Liver (tissue), 9 donors: ENCODE data around the gene SCUBE1. TPM values are rescaled to one million over a fixed set of nuclear protein-coding genes. Genes with fewer than 3 reads are reported as not detected.
"Not testable (repeated sequence)": the region's sequence is repeated elsewhere in the genome, so short reads cannot be mapped to it uniquely, and the experiment has no call there.

Experiments used
- DNase-seq: peaks from one replicate; pipeline ENCODE4 v3.0.0-alpha.2; 2017; ENCODE audit warnings: low spot score
- H3K27ac ChIP-seq, 2 donors: one replicate each; pipeline ENCODE4 v1.7.0; 2013; ENCODE audit warnings: inconsistent platforms in 2 of 2, low read length in 2 of 2, control low read depth in 1 of 2, low read depth in 1 of 2, mild to moderate bottlenecking in 1 of 2
- H3K27me3 ChIP-seq, 4 donors: one replicate each; pipeline versions ENCODE4 v1.6.1 to v1.7.0; 2013; ENCODE audit warnings: low read length in 3 of 4, inconsistent platforms in 1 of 4, mild to moderate bottlenecking in 1 of 4, moderate library complexity in 1 of 4; ENCODE audit not compliant: control insufficient read depth in 4 of 4, insufficient read depth in 4 of 4
- H3K36me3 ChIP-seq, 4 donors: one replicate each; pipeline versions ENCODE4 v1.6.1 to v1.7.0; 2013; ENCODE audit warnings: low read length in 3 of 4, mild to moderate bottlenecking in 3 of 4, low read depth in 1 of 4, moderate library complexity in 1 of 4; ENCODE audit not compliant: control insufficient read depth in 4 of 4, insufficient read depth in 3 of 4
- H3K4me1 ChIP-seq, 4 donors: one replicate each; pipeline versions ENCODE4 v1.6.1 to v1.7.0; 2013; ENCODE audit warnings: low read length in 3 of 4, mild to moderate bottlenecking in 3 of 4, moderate library complexity in 1 of 4; ENCODE audit not compliant: control insufficient read depth in 4 of 4, insufficient read depth in 4 of 4
- H3K4me3 ChIP-seq, 3 donors: one replicate each; pipeline versions ENCODE4 v1.6.1 to v1.7.0; 2013; ENCODE audit warnings: low read length in 3 of 3, control low read depth in 1 of 3, low read depth in 1 of 3, mild to moderate bottlenecking in 1 of 3
- H3K9ac ChIP-seq, 2 donors: one replicate each; pipeline ENCODE4 v1.7.0; 2013; ENCODE audit warnings: low read length in 2 of 2, mild to moderate bottlenecking in 2 of 2, moderate library complexity in 2 of 2, control low read depth in 1 of 2, low read depth in 1 of 2
- H3K9me3 ChIP-seq, 4 donors: one replicate each; pipeline versions ENCODE4 v1.6.1 to v1.7.0; 2013; ENCODE audit warnings: low read length in 3 of 4; ENCODE audit not compliant: control insufficient read depth in 4 of 4
- ATF3 ChIP-seq: IDR thresholded peaks from 2 replicates; pipeline ENCODE4 v1.6.1; 2016; ENCODE audit warnings: antibody characterized with exemption
- EGR1 ChIP-seq, 2 donors: IDR thresholded peaks; 2 replicates each; pipeline ENCODE4 v1.6.1; 2016 to 2018; ENCODE audit warnings: antibody characterized with exemption in 2 of 2, low read depth in 2 of 2
- FOXA1 ChIP-seq: IDR thresholded peaks from 2 replicates; pipeline ENCODE4 v1.6.1; 2016; ENCODE audit warnings: antibody characterized with exemption
- FOXA2 ChIP-seq: IDR thresholded peaks from 2 replicates; pipeline ENCODE4 v1.6.1; 2016; ENCODE audit warnings: antibody characterized with exemption
- GABPA ChIP-seq, 2 donors: IDR thresholded peaks in 1 of 2; conservative IDR thresholded peaks in 1 of 2; 2 replicates each; pipeline ENCODE4 v1.6.1; 2016; ENCODE audit warnings: antibody characterized with exemption in 2 of 2, mild to moderate bottlenecking in 1 of 2, moderate library complexity in 1 of 2
- HNF4A ChIP-seq, 2 donors: conservative IDR thresholded peaks; 2 replicates each; pipeline ENCODE4 v1.6.1; 2016; ENCODE audit warnings: antibody characterized with exemption in 2 of 2, mild to moderate bottlenecking in 2 of 2
- HNF4G ChIP-seq: IDR thresholded peaks from 2 replicates; pipeline ENCODE4 v1.6.1; 2016; ENCODE audit warnings: antibody characterized with exemption
- JUND ChIP-seq, 2 donors: IDR thresholded peaks; 2 replicates each; pipeline ENCODE4 v1.6.1; 2016; ENCODE audit warnings: antibody characterized with exemption in 2 of 2
- NR2F2 ChIP-seq: IDR thresholded peaks from 2 replicates; pipeline ENCODE4 v1.6.1; 2016; ENCODE audit warnings: antibody characterized with exemption
- RAD21 ChIP-seq, 2 donors: IDR thresholded peaks; 2 replicates each; pipeline ENCODE4 v1.6.1; 2016; ENCODE audit warnings: antibody characterized with exemption in 2 of 2, mild to moderate bottlenecking in 2 of 2
- REST ChIP-seq: IDR thresholded peaks from 2 replicates; pipeline ENCODE4 v1.6.1; 2016; ENCODE audit warnings: antibody characterized with exemption, mild to moderate bottlenecking
- RXRA ChIP-seq, 2 donors: IDR thresholded peaks; 2 replicates each; pipeline ENCODE4 v1.6.1; 2017 to 2018; ENCODE audit warnings: antibody characterized with exemption in 2 of 2, mild to moderate bottlenecking in 1 of 2
- SP1 ChIP-seq: IDR thresholded peaks from 2 replicates; pipeline ENCODE4 v1.6.1; 2018; ENCODE audit warnings: antibody characterized with exemption, mild to moderate bottlenecking
- TAF1 ChIP-seq: conservative IDR thresholded peaks from 2 replicates; pipeline ENCODE4 v1.6.1; 2016; ENCODE audit warnings: antibody characterized with exemption, mild to moderate bottlenecking
- YY1 ChIP-seq: IDR thresholded peaks from 2 replicates; pipeline ENCODE4 v1.6.1; 2016; ENCODE audit warnings: antibody characterized with exemption, mild to moderate bottlenecking
- WGBS: extraction: QIAGEN DNeasy Blood & Tissue Kit; methylation state at CpG from one replicate; pipeline ENCODE4 v1.1.7; 2013; 5-methylcytosine and 5-hydroxymethylcytosine counted together
- polyA plus RNA-seq, 2 donors: library from polyadenylated mRNA; stranded (reverse) in 1 of 2; unstranded in 1 of 2; fragments of 200-250 nt in 1 of 2; fragments of >200 nt in 1 of 2; fragmentation: Nextera tagmentation in 1 of 2; extraction: Ambion mirVana in 1 of 2; gene quantifications; one replicate each; pipeline versions ENCODE4 v1.2.1 to v1.2.3, GENCODE V29; 2013 to 2015
- total RNA-seq, 2 donors: library from RNA; depleted of rRNA; stranded (reverse); fragments of >200 nt; gene quantifications; one replicate each; pipeline ENCODE4 v1.2.3, GENCODE V29; 2014
- TF ChIP-seq, protein P1 (sequence below): IDR thresholded peaks from 2 replicates; pipeline ENCODE4 v1.6.1; 2016; ENCODE audit warnings: antibody characterized with exemption
- TF ChIP-seq, protein P2 (sequence below): IDR thresholded peaks from 2 replicates; pipeline ENCODE4 v1.6.1; 2016; ENCODE audit warnings: antibody characterized with exemption
- TF ChIP-seq, protein P3 (sequence below): fragments of 150-350 bp; IDR thresholded peaks from 2 replicates; pipeline ENCODE4 v1.5.1; 2017; ENCODE audit warnings: improper control_type of control experiment, low read depth, low read length; ENCODE audit not compliant: missing input control
- donor health status: healthy.
- donor health status: healthy.
- donor health status: healthy.
- donor health status: healthy.
- donor health status: healthy.

Gene SCUBE1
- total and polyA plus RNA-seq, 4 donors = 0.07 to 0.46 (median 0.08) TPM; not detected in 1

DNA sequence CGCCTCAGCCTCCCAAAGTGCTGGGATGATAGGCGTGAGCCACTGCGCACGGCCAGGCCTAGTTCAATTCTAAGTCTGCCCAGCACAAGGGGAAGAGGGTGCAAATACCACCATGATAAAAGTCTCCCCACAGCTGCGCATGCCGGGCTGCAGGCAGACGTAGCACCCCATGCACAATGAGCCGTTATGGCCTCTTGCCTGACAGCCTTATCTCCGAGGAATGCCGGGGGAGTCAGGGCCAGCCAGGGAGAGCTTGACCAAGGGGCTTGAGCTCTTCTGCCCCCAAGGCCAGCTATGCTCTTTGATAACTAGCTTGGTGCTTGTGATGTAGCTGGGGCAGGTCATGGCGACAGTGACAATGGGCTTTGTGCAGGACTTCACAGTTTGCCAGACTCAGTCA lies 13.7 kb upstream of the SCUBE1 start (continued):
- TF ChIP-seq, protein P1, sequence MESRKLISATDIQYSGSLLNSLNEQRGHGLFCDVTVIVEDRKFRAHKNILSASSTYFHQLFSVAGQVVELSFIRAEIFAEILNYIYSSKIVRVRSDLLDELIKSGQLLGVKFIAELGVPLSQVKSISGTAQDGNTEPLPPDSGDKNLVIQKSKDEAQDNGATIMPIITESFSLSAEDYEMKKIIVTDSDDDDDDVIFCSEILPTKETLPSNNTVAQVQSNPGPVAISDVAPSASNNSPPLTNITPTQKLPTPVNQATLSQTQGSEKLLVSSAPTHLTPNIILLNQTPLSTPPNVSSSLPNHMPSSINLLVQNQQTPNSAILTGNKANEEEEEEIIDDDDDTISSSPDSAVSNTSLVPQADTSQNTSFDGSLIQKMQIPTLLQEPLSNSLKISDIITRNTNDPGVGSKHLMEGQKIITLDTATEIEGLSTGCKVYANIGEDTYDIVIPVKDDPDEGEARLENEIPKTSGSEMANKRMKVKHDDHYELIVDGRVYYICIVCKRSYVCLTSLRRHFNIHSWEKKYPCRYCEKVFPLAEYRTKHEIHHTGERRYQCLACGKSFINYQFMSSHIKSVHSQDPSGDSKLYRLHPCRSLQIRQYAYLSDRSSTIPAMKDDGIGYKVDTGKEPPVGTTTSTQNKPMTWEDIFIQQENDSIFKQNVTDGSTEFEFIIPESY = no peak
- TF ChIP-seq TAF1 (no peak), RXRA (IDR thresholded peaks at IDR 0.05) (no peak), EGR1 (IDR thresholded peaks at IDR 0.05; ENCODE audit: low read depth in 2 of 2) (no peak), FOXA1 (no peak), GABPA (IDR thresholded peaks at IDR 0.05 in 1 of 2, conservative IDR thresholded peaks at IDR 0.05 in 1 of 2) (no peak), HNF4A (conservative IDR thresholded peaks at IDR 0.05) (no peak)
- TF ChIP-seq, protein P2, sequence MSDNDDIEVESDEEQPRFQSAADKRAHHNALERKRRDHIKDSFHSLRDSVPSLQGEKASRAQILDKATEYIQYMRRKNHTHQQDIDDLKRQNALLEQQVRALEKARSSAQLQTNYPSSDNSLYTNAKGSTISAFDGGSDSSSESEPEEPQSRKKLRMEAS = no peak

- 91% methylated on average over 10 of the region's 10 CpGs for WGBS
- DNase-seq, H3K4me1 ChIP-seq, H3K9ac ChIP-seq, H3K27ac ChIP-seq, H3K36me3 ChIP-seq, H3K4me3 ChIP-seq, H3K27me3 ChIP-seq, H3K9me3 ChIP-seq: not testable (repeated sequence)
These were observed 12.5 kb upstream of the SCUBE1 start for GRCh38 chr22:43355688-43356087.

DNA sequence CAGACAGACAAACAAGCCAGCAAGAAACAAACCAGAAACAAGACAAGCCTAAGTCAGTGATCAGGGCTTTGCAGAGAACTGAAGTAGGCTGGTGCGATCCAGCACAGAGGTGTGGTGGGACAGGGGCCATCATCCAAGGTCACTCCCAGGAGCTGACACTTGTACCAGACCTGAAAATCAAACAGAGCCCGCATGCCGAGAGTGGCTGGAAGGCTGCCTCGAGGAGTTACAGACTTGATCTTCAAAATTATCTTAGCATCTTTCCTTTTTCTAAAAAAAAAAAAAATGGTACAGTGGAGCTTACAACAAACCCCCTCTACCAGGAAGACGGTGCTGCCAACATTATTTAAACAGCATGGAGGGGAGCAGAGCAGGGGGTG lies 8.8 kb upstream of the SCUBE1 start:
- H3K4me1 ChIP-seq = peaks cover 0 to 3% (median 3%) of the 10 kb centered on the region in 4 donors
- H3K9me3 ChIP-seq = no peaks in the 10 kb centered on the region
- H3K27me3 ChIP-seq = no peaks in the 10 kb centered on the region
- DNase-seq = no peak
- H3K27ac ChIP-seq = no peak overlapping the region
- H3K4me3 ChIP-seq = no peak overlapping the region
- no peak for TF ChIP-seq FOXA2
- no peak for TF ChIP-seq GABPA (IDR thresholded peaks at IDR 0.05 in 1 of 2, conservative IDR thresholded peaks at IDR 0.05 in 1 of 2)
- TF ChIP-seq, protein P1 = no peak
- no peak for TF ChIP-seq YY1
- TF ChIP-seq HNF4G = no peak
- no peak for TF ChIP-seq NR2F2
- no peak for TF ChIP-seq FOXA1
- TF ChIP-seq RAD21 (IDR thresholded peaks at IDR 0.05) = no peak
- no peak for TF ChIP-seq SP1
- TF ChIP-seq, protein P3, sequence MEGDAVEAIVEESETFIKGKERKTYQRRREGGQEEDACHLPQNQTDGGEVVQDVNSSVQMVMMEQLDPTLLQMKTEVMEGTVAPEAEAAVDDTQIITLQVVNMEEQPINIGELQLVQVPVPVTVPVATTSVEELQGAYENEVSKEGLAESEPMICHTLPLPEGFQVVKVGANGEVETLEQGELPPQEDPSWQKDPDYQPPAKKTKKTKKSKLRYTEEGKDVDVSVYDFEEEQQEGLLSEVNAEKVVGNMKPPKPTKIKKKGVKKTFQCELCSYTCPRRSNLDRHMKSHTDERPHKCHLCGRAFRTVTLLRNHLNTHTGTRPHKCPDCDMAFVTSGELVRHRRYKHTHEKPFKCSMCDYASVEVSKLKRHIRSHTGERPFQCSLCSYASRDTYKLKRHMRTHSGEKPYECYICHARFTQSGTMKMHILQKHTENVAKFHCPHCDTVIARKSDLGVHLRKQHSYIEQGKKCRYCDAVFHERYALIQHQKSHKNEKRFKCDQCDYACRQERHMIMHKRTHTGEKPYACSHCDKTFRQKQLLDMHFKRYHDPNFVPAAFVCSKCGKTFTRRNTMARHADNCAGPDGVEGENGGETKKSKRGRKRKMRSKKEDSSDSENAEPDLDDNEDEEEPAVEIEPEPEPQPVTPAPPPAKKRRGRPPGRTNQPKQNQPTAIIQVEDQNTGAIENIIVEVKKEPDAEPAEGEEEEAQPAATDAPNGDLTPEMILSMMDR = no peak
- TF ChIP-seq, protein P2 = no peak
- no peak for TF ChIP-seq HNF4A (conservative IDR thresholded peaks at IDR 0.05)
- no peak for TF ChIP-seq RXRA (IDR thresholded peaks at IDR 0.05)
- TF ChIP-seq EGR1 (IDR thresholded peaks at IDR 0.05; ENCODE audit: low read depth in 2 of 2) = no peak
- TF ChIP-seq JUND (IDR thresholded peaks at IDR 0.05) = no peak
- TF ChIP-seq ATF3 = no peak
- TF ChIP-seq REST = no peak
- TF ChIP-seq TAF1 = no peak
- H3K9ac ChIP-seq = no peak overlapping the region
- whole genome bisulfite sequencing = 62% methylated on average over 5 of the region's 5 CpGs
- H3K36me3 ChIP-seq = no peaks in the 10 kb centered on the region
